Sigmoid colon (tissue), 4 donors: ENCODE data around the gene SUCLA2.

Experiments
- POLR2A ChIP-seq, 2 donors: fragments of 450-650 bp; IDR thresholded peaks; one replicate each; pipeline ENCODE4 v1.6.1; 2016; ENCODE audit warnings: antibody characterized with exemption in 2 of 2, mild to moderate bottlenecking in 2 of 2, moderate library complexity in 2 of 2
- POLR2AphosphoS5 ChIP-seq, 4 donors: sonication (generic); formaldehyde crosslinking; IDR thresholded peaks; one replicate each; pipeline ENCODE4 v1.6.1; 2017; ENCODE audit warnings: antibody characterized with exemption in 4 of 4
- TF ChIP-seq, protein P1 (sequence below), 4 experiments: fragments of 450-650 bp in 3 of 4; fragments of 200-600 bp in 1 of 4; IDR thresholded peaks; one replicate each; pipeline ENCODE4 v1.5.1; 2016 to 2019; ENCODE audit warnings: antibody characterized with exemption in 4 of 4, mild to moderate bottlenecking in 3 of 4, moderate library complexity in 2 of 4

DNA sequence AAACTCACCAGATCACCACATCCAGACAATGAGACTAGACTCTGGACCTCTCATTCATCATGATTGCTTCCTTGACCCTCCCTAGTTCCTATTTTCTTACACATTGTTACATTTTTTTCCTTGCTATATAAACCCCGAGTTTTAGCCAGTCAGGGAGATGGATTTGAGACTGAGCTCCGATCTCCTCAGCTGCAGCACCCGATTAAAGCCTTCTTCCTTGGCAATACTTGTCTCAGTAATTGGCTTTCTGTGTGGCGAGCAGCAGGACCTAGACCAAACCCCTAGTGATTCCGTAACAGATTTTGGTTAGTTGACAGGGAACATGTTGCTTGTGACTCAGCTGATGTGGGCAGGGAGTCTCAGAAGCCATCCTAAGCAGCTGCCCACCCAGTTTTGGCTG, 44.0 kb downstream of the SUCLA2 start:
- TF ChIP-seq, protein P1, sequence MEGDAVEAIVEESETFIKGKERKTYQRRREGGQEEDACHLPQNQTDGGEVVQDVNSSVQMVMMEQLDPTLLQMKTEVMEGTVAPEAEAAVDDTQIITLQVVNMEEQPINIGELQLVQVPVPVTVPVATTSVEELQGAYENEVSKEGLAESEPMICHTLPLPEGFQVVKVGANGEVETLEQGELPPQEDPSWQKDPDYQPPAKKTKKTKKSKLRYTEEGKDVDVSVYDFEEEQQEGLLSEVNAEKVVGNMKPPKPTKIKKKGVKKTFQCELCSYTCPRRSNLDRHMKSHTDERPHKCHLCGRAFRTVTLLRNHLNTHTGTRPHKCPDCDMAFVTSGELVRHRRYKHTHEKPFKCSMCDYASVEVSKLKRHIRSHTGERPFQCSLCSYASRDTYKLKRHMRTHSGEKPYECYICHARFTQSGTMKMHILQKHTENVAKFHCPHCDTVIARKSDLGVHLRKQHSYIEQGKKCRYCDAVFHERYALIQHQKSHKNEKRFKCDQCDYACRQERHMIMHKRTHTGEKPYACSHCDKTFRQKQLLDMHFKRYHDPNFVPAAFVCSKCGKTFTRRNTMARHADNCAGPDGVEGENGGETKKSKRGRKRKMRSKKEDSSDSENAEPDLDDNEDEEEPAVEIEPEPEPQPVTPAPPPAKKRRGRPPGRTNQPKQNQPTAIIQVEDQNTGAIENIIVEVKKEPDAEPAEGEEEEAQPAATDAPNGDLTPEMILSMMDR (IDR thresholded peaks at IDR 0.05), result no peak
- TF ChIP-seq POLR2A (IDR thresholded peaks at IDR 0.05) (no peak), POLR2AphosphoS5 (IDR thresholded peaks at IDR 0.05) (no peak)
